Body of pancreas (tissue), 4 donors: ENCODE data around the gene POR.

ENCODE experiments used
- POLR2A ChIP-seq, 3 donors: fragments of 450-650 bp; IDR thresholded peaks; one replicate each; pipeline ENCODE4 v1.6.1; 2016; ENCODE audit warnings: antibody characterized with exemption in 3 of 3, mild to moderate bottlenecking in 2 of 3
- TF ChIP-seq, protein P1 (sequence below), 7 experiments: fragments of 450-650 bp in 4 of 7; fragments of 200-600 bp in 3 of 7; sonication (generic) in 3 of 7; IDR thresholded peaks; one replicate each; pipeline ENCODE4 v1.5.1; 2016 to 2019; ENCODE audit warnings: antibody characterized with exemption in 7 of 7

DNA sequence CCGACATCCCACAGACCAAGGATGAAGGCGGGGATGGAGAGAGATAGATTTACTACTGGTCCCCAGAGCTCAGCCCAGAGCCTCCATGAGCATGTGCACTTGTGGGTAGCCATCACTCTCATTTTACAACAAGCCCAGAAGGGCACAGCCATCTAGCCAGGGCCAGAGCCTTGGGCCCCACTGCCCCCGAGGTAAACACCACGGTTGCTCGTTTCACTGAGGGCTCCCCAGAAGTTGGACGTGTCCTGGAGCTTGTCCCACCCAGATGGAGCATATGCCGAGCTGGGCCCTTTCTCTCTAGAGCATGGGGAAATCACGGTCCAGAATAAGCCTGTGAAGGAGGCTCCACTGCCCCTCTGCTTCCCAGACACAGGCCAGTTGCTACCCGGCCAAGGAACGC lies 88.4 kb downstream of the POR start:
- TF ChIP-seq POLR2A (IDR thresholded peaks at IDR 0.05), result no peak
- TF ChIP-seq, protein P1, sequence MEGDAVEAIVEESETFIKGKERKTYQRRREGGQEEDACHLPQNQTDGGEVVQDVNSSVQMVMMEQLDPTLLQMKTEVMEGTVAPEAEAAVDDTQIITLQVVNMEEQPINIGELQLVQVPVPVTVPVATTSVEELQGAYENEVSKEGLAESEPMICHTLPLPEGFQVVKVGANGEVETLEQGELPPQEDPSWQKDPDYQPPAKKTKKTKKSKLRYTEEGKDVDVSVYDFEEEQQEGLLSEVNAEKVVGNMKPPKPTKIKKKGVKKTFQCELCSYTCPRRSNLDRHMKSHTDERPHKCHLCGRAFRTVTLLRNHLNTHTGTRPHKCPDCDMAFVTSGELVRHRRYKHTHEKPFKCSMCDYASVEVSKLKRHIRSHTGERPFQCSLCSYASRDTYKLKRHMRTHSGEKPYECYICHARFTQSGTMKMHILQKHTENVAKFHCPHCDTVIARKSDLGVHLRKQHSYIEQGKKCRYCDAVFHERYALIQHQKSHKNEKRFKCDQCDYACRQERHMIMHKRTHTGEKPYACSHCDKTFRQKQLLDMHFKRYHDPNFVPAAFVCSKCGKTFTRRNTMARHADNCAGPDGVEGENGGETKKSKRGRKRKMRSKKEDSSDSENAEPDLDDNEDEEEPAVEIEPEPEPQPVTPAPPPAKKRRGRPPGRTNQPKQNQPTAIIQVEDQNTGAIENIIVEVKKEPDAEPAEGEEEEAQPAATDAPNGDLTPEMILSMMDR (IDR thresholded peaks at IDR 0.05), result no peak
